OCI-M1 (cell line): ENCODE measurements around the gene ERBB2.
"Not testable (repeated sequence)": the region's sequence is repeated elsewhere in the genome, so short reads cannot be mapped to it uniquely, and the experiment has no call there.

Source experiments
- DNase-seq: peaks from one replicate; lab custom pipeline; 2025; lab: John Stamatoyannopoulos, UW

The ERBB2 gene

DNA sequence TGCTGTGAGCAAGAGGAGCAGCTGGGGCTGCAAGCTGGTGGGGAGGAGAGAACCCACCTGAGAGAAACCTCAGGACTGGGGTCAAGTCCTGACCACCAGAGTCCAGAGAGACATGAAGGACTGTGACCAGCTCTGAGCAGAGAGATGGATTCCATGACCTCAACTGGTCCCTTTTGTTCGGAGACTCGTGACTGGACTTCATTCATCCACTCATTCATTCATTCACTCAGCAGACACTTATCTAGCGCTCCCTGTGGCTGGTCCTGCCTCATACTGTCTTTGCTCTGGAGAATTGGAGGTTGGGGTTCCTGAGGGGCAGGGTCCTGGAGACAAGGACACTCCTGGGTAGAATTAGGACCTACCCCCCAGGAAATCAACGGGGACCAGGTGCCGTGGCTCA lies 4.0 kb downstream of the ERBB2 start:
- DNase-seq = no peak

DNA sequence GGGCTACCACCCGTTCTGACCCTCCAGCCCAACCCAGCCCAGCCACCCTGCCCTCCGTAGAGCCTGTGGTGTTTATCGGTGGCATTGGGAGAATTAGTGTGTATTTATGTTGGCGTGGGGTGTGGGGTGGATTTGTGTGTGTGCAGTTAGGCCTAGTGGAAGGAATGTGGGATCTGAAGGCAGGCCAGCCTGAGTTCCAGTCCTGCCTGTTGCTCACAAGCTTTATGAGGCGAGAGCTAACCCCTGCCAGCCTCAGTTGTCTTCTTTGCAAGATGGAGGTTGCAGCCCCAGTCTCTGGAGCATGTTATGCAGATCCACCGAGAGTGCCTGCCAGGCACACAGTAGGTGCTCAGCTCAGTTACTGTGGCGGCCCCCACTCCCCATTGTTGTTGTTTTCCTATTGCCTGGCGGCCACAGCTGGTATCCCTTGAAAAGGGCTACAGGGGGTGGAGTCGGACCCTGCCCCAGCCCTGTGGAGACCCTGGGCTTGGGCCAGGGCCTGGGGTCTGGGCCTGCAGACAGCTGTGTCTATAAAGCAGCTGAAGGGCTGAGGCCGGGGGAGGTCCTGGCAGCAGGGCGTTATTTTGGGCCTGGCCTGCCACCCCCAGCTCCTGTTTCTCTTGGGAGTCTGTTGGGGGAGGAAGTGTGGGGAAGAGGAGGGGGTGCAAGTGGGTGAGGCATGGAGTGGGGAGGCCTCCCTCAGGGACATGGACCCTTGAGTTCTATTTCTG lies 5.1 kb downstream of the ERBB2 start:
- DNase-seq = no peak

DNA sequence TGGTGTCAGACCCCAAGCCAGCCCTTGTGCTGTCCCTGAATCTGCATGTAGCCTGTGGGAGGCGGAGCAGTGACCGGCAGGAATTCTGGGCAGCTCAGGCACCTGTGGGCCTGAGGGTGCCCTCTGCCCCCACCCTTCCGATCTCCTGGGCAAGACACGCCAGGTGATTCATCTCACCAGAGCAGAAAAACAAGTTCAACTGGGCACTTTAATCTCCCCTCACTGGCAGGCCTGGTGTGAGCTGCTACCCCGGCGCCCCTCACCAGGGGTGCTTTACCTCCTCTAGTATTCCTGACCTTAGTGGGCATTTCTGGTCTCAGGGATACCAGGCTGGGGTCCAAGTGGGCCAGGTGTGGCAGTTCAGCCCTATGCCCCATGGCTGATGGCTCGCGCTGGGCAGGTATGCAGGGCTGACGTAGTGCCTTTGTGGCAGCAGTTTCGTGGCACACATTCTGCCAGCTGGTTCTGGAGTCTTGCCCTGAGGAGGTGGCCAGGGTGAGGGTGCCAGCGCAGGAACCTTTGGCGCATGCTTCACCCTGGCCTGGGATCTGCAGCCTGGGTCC lies 6.0 kb downstream of the ERBB2 start:
- DNase-seq = no peak

DNA sequence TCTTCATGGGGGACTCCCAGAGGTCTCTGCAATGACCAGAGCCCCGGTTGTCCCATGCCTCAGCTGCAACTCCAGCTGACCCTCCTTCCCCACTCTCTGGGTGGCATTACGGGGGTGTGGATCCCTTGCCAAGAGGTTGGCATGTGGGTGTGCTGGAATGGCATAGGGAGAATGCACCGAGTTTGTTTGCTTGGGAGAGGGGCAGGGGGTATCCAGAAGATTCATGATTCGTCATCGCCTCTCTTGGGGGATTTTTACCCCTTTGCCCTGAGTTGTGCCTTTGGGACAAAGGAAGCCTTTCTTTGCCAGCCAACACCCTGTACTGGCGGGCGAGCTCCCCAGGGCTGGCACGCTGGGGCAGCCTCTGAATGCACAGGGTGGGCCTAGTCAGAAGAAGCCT lies 6.5 kb downstream of the ERBB2 start:
- no peak for DNase-seq

DNA sequence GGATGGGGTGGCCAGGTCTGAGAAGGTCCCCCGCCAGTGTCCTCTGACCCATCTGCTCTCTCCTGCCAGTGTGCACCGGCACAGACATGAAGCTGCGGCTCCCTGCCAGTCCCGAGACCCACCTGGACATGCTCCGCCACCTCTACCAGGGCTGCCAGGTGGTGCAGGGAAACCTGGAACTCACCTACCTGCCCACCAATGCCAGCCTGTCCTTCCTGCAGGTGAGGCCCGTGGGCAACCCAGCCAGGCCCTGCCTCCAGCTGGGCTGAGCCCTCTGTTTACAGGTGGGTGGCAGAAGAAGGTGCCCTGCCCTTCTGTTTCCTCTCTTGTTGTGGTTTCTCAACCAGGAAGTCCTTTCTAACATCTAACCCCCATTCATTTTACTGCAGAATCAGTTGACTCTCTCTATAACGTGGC lies 7.1 kb downstream of the ERBB2 start:
- no peak for DNase-seq

DNA sequence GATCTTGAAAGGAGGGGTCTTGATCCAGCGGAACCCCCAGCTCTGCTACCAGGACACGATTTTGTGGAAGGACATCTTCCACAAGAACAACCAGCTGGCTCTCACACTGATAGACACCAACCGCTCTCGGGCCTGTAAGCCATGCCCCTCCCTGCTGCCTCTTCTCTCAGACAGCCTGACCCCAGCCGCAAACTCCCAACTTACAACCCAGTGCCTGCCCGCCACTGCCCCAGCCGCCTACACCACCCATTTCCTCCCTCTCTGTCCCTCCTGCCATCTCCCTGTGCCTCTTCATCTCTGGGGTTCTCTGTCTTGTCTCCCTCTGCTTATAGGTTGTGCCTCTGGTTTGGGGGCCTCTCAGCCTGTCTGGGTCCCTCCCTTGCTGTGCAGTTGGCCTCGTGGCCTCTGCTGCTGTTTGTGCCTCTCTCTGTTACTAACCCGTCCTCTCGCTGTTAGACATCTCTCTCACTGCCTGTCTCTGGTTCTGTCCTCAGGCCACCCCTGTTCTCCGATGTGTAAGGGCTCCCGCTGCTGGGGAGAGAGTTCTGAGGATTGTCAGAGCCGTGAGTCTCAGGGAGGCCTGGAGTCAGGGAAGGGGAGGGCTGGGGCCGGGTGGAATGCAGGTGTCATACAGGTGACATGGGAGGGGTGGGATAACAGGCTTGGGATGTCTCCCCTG lies 9.6 kb downstream of the ERBB2 start:
- DNase-seq = no peak

DNA sequence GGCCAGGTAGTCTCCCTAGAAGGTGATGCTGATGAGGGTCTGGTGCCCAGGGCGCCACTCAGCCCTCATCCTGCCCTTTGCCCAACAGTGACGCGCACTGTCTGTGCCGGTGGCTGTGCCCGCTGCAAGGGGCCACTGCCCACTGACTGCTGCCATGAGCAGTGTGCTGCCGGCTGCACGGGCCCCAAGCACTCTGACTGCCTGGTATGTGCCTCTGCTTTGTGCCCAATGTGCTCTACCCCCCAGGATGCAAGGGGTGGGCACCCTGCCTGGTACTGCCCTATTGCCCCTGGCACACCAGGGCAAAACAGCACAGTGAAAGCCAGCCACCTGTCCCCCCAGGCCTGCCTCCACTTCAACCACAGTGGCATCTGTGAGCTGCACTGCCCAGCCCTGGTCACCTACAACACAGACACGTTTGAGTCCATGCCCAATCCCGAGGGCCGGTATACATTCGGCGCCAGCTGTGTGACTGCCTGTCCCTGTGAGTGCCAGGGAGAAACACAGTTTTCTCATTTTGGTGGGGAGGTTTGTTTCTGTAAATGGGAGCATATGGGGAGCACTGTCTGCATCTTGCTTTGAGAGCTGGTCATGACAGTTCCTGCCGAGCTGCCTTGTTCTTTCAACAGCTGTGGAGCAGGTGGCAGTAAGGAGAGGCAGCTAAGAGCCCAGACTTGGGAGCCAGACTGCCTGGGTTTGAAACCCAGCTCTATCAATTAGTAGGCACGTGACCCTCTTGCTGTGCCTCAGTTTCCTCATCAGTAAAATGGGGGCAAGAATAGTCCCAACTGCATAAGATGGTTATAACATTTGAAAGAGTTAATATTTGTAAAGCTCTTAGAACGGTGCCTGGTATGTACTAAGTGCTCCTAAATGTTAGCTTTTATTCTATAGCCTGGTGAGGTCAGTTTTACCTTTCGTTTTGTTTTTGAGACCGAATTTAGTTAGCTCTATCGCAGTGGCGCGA lies 10.4 kb downstream of the ERBB2 start:
- no peak for DNase-seq

DNA sequence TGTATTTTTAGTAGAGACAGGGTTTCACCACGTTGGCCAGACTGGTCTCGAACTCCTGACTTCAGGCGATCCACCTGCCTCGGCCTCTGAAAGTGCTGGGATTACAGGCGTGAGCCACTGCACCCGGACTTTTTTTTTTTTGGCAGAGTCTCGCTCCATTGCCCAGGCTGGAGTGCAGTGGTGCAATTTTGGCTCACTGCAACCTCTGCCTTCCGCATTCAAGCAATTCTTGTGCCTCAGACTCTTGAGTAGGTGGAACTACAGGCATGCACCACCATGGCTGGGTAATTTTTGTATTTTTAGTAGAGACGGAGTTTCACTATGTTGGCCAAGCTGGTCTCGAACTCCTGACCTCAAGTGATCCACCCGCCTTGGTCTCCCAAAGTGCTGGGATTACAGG lies 11.2 kb downstream of the ERBB2 start:
- not testable (repeated sequence) for DNase-seq

DNA sequence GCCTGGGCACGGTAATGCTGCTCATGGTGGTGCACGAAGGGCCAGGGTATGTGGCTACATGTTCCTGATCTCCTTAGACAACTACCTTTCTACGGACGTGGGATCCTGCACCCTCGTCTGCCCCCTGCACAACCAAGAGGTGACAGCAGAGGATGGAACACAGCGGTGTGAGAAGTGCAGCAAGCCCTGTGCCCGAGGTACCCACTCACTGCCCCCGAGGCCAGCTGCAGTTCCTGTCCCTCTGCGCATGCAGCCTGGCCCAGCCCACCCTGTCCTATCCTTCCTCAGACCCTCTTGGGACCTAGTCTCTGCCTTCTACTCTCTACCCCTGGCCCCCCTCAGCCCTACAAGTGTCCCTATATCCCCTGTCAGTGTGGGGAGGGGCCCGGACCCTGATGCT lies 12.0 kb downstream of the ERBB2 start:
- no peak for DNase-seq

DNA sequence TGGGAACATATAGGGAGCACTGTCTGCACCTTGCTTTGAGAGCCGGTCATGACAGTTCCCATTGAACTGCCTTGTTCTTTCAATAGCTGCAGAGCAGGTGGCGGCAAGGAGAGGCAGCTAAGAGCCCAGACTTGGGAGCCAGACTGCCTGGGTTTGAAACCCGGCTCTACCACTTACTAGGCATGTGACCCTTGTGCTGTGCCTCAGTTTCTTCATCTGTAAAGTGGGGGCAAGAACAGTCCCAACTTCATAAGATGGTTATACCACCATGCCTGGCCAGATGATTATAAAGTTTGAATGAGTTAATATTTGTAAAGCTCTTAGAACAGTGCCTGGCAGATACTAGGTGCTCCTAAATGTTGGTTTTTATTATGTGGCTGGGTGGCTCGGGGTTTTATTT lies 14.4 kb downstream of the ERBB2 start:
- no peak for DNase-seq

DNA sequence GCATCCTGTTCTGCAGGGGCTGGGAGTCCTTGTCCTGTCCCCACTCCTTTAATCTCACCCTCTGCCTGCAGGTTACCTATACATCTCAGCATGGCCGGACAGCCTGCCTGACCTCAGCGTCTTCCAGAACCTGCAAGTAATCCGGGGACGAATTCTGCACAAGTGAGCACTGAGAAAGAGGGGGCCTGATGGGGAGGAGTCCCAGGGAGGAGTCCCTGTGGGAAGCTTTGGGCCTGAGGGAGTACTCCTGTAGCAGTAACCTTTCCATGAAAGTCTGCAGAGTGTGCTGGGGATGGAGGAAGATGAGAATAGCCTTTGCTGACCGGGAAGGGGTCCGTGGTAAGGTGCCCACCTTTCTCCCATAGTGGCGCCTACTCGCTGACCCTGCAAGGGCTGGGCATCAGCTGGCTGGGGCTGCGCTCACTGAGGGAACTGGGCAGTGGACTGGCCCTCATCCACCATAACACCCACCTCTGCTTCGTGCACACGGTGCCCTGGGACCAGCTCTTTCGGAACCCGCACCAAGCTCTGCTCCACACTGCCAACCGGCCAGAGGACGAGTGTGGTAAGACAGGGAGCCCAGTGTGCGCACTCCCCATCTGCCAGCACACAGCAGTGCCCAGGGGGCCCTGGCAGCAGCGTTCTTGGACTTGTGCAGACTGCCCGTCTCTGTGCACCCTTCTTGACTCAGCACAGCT lies 15.7 kb downstream of the ERBB2 start:
- DNase-seq = no peak

DNA sequence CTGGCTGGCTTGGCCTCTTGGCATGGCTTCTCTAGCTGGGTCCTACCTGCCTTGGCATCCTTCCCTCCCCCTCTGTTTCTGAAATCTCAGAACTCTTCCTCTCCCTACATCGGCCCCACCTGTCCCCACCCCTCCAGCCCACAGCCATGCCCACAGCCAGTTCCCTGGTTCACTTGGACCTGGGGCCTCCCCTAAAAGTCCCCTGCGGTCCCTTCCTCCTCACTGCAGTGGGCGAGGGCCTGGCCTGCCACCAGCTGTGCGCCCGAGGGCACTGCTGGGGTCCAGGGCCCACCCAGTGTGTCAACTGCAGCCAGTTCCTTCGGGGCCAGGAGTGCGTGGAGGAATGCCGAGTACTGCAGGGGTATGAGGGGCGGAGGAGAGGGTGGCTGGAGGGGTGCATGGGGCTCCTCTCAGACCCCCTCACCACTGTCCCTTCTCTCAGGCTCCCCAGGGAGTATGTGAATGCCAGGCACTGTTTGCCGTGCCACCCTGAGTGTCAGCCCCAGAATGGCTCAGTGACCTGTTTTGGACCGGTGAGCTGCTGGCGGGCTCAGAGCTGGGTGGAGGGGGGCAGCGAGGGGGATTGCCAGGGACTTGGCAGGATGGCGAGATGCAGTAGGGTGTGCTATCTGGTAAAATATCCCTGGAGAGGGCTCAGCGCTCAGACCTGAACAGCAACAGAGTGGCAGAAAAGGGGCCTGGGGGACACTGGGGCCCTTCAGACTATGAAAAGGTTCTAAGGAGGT lies 16.4 kb downstream of the ERBB2 start:
- DNase-seq = no peak

DNA sequence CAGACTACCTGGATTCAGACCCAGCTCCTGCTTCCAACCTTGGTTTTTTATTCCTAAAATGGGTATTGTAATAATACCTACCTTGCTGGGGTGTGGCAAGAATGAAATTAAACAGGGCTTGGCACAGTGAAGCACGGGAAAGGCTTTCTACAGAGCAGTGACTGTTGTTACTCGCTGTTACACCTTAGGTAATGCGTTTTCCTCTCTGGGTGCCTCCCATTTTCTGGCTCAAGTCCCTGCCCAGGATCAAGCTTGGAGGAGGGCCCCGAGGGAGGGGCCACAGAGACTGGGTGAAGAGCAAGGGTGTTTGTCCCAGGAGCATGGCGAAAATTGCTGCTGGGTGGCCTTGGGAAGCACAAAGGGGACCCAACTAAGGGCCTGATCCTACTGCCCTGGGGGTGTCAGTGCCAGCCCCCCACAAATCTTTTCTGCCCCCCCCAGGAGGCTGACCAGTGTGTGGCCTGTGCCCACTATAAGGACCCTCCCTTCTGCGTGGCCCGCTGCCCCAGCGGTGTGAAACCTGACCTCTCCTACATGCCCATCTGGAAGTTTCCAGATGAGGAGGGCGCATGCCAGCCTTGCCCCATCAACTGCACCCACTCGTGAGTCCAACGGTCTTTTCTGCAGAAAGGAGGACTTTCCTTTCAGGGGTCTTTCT lies 17.1 kb downstream of the ERBB2 start:
- DNase-seq = no peak

DNA sequence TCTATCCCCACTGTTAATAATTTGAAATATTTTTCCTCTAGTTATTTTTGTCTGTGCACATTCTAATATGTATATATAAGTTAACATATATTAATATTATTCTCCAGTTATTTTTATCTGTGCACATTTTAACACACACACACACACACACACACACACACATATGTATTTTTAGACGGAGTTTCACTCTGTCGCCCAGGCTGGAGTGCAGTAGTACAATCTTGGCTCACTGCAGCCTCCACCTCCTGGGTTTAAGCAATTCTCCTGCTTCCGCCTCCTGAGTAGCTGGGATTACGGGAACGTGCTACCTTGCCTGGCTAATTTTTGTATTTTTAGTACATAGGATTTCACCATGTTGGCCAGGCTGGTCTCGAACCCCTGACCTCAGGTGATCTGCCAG lies 17.8 kb downstream of the ERBB2 start:
- DNase-seq = no peak

DNA sequence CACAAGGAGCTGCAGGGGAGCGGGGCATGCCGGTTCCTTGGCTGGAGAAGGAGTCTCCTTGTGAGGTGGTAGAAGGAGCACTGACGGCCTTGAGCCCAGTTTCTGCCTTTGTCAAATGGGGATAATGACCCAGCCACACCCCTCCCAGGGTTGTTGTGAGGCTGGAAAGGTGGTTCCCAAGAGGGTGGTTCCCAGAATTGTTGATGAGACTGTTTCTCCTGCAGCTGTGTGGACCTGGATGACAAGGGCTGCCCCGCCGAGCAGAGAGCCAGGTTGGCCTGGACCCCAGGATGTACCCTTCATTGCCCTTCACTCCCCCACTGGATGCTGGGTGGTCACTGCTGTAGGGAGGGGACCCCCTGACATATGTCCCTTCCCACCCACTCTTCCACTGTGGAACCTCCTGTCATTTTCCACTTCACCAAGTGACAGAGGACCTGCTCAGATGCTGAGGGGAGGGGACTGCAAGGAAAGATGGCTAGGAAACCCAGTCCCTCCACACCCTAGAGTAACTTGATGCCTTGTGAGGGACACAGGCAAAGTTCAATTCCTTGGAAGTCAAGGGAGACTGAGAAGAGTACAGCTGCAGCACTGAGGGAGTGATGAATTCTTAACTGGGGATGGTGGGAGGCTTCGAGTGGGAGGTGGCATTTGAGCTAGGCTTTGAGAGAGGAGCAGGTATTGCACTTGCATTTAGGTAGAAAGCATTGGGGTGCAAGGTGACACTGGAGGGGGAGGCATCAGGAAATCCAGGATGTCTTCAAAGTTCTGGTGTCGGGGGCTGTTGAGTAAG lies 19.9 kb downstream of the ERBB2 start:
- DNase-seq = no peak

DNA sequence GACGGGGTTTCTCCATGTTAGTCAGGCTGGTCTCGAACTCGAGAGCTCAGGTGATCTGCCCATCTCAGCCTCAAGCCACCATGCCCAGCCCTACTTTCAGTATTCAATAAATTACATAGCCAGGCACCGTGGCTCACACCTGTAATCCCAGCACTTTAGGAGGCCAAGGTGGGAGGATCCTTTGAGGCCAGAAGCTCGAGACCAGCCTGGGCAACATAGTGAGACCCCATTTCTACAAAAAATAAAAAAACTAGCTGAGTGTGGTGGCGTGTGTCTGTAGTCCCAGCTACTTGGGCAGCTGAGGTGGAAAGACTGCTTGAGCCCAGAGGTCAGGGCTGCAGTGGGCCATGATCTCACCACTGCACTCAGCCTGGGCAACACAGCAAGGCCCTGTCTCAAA lies 22.2 kb downstream of the ERBB2 start:
- no peak for DNase-seq

DNA sequence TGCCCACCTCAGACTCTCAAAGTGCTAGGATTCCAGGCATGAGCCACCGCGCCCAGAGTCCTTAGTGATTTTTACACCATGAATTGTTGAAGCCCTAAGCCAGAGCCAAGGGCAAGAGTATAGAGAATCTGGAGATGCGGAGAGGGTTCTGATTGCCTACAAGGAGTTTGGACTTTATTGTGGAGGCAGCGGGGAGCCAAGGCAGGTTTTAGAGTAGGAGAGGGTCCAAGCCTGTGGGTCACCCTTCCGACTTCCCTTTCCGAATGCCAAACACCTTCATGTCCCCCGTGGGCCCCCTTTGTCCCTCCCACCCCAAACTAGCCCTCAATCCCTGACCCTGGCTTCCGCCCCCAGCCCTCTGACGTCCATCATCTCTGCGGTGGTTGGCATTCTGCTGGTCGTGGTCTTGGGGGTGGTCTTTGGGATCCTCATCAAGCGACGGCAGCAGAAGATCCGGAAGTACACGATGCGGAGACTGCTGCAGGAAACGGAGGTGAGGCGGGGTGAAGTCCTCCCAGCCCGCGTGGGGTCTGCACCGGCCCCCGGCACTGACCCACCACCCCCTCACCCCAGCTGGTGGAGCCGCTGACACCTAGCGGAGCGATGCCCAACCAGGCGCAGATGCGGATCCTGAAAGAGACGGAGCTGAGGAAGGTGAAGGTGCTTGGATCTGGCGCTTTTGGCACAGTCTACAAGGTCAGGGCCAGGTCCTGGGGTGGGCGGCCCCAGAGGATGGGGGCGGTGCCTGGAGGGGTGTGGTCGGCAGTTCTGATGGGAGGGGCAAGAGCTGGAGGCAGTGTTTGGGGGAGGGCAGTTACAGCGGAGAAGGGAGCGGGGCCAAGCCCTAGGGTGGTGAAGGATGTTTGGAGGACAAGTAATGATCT lies 23.3 kb downstream of the ERBB2 start:
- peak; percentile 5 for DNase-seq

DNA sequence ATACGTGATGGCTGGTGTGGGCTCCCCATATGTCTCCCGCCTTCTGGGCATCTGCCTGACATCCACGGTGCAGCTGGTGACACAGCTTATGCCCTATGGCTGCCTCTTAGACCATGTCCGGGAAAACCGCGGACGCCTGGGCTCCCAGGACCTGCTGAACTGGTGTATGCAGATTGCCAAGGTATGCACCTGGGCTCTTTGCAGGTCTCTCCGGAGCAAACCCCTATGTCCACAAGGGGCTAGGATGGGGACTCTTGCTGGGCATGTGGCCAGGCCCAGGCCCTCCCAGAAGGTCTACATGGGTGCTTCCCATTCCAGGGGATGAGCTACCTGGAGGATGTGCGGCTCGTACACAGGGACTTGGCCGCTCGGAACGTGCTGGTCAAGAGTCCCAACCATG lies 24.9 kb downstream of the ERBB2 start:
- no peak for DNase-seq

DNA sequence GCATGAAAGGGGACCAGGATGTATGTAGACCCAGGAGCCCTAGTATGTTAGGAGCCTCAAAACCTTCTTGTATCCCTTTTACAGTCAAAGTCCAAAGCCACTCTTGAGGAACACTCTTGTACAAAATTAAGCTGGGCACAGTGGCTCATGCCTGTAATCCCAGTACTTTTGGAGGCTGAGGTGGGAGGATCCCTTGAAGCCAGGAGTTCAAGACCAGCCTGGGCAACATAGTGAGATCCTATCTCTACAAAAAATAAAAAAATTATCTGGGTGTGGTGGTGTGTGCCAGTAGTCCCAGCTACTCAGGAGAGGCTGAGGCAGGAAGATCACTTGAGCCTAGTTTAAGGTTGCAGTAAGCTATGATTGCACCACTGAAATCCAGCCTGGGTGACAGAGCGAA lies 26.1 kb downstream of the ERBB2 start:
- not testable (repeated sequence) for DNase-seq
